Stimulated activated CD8-positive, alpha-beta memory T cell treated with anti-CD3 and anti-CD28 coated beads, Interleukin-2, amount 100 ng/mL, for 48 hours (primary cell): Measurements from ENCODE around the gene NKAIN4.
"Not testable (repeated sequence)": the region's sequence is repeated elsewhere in the genome, so short reads cannot be mapped to it uniquely, and the experiment has no call there.

Source experiments
- DNase-seq, 2 donors: peaks; one replicate each; pipeline ENCODE4 v3.0.0-alpha.2; 2020; ENCODE audit warnings: low read depth in 2 of 2

The NKAIN4 gene

DNA sequence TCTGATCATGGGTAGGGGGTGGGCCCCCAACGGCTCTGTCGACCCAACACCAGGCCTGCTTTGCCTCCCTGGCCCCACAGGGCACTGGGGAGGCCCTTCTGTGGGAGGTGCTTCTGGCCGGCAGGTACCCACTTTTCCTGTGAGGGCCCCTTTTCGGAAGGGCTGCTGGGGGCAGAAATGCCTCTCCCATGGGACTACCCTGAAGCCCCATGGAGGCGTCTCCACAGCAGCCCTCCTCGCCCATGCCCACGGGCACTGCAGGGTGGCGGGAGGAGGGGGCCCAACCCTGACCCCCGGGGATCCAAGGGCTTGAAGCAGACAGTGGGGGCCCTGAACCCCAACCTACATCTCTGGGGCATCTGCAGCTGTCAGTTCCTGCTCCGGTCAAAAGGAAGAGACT is 16.2 kb downstream of the NKAIN4 start:
- DNase-seq, result no peak

DNA sequence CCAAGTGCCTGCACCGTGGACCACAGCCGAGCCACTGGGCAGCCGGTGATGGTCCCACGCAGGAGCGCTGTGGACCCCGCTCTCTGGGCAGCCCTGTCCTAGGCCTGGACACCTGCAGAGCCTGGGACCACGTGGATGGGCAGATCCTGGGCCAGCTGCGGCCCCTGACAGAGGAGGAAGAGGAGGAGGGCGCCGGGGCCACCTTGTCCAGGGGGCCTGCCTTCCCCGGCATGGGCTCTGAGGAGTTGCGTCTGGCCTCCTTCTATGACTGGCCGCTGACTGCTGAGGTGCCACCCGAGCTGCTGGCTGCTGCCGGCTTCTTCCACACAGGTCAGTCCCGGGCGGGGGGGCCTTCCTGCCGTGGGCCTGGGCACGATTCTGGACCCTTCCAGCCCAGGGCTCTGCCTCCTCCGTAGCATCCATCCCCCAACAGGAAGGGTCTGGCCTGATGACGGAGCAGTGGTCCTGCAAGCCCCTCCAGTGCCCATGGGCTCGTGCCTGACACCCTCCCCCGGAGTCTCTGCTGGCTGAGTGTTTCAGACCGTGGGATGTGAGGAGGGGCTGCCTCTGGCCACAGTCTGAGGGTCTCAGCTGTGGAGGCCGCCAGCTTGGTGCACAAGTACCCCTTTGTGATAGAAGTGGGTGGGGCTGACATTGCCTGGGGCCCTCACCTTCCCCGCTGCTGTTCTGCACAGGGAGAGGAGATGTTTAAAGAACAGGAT is 18.0 kb downstream of the NKAIN4 start:
- DNase-seq, result no peak

DNA sequence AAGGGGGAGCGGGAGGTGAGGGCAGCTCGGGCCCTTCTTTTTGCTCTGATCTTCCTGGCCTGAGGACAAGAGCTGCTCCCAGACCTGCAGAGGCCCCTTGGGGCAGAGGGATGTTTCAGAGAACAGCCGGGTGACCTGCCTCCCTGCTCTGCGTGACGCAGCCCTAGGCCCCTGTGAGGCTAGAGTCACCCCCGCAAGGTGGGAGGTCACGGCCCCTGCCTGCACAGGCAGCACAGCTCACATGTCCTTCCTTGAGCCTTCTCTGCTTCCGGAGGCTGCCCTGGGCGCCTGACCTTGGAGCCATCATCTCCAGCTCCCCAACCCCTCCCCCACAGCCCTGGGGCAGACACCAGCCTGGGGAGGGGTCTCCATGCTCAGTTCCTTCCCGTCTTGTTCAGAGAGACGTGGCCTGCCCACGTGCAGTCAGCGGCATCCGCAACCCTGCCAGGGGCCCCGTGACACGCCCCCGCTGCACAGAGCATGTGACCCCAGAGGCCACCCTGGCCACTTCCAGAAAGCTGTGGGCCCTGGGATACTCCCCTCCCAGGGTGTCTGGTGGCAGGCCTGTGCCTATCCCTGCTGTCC is 18.8 kb downstream of the NKAIN4 start, which contains the start of gene BIRC7:
BIRC7 (plus strand) TSS at position 507 of the 585 bp plus-strand sequence. CDS start 192 bp downstream, outside the sequence.
- DNase-seq, result no peak

DNA sequence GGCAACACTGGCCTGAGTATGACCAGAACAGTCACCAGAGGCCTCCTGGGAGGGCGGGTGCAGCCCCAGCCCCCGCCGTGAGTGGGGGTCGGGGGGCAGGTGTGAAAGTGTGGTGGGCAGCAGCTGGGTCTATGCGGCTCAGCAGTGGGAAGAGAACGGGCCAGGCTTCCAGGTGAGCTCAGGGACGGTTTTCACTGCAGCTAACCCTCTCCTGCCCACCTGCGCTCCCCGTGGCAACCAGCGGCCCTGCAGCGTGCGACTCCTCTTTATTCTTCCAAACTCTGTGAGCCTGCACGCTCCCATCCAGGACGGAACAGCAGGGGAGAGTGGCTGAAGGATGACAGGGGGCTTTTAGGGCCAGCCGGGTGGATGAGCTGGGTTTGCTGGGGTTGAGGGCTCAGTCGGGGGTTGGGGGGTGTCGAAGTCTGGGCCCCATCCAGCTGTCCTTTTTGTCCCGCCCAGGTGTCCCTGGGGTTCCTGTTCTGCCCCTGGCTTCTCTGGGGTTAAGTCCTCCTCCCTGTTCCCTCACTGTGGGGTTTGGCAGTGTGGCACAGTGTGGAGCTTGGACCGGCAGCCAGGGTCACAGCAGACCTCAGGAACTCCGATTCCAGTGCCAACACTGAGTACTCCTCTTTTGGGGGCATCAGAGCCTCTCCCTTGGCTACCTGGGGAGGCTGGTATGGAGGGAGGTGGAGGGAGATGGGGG is 19.4 kb downstream of the NKAIN4 start:
- DNase-seq, result peak in 1 of 2 donors; percentile 11

DNA sequence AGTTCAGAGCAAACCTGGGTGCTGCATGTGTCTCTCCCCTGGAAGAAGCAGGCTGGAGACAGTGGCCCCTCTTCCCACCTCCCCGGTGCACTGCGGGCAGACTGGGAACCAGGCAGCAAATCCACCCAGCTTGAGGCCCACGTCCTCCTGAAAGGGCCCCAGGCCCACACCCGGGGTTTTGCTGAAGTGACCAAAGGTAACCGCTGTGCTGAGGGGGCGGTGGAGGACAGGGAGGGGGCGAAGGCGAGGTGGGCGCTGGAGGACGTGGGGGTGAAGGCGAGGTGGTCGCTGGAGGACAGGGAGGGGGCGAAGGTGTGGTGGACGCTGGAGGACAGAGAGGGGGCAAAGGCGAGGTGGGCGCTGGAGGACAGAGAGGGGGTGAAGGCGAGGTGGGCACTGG is 20.3 kb downstream of the NKAIN4 start:
- no peak for DNase-seq

DNA sequence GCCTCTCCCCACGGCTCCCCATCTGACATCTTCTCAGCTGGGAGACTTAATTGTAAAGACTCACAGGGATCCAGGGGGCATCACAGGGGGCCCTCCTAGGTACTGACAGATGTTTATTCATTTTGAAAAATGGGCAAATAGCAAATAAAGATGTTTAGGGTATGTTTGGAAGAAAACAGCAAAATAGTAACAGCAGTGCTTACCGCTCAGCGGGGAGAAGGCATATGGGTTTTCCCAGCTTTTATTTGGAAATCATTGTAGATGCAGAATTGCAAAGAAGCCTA is 21.3 kb downstream of the NKAIN4 start:
- DNase-seq, result no peak

DNA sequence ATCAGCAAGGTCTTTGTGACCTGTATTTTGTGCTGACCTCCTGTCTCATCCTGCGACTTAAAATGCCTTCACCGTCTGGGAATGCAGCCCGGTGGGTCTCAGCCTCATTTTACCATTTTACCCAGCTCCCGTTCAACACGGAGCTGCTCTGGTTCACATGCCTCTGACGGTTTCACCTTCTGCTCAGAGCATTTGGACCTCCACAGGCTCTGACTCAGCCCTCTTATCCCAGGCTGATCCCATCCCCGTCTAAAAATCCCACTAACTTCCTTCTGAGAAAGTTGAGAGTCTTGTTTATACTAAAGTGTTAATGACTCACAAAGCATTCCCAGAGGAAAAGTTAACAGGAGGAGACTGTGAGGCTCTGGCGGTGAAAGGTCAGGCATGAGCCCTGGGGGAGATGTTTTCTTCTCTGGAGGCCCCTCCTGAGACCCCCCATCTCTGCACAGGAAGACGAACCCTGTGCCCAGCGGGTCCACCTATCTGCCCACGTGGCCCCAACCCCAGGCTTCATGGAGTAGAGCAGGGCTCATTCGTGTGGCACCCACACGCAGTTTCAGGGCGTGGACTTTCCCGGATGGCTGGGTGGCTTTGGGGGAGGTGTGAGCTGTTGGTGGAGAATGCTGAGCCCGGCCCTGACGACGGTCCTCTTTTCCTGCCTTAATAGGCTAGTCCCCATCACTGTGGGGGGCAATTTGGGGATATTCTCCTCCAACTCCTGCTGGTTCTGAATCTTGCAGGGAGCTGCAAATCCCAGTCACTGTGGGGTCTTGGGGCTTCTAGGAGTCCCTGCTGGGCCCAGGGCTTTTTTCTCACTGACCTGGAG is 21.8 kb downstream of the NKAIN4 start:
- DNase-seq, result no peak

DNA sequence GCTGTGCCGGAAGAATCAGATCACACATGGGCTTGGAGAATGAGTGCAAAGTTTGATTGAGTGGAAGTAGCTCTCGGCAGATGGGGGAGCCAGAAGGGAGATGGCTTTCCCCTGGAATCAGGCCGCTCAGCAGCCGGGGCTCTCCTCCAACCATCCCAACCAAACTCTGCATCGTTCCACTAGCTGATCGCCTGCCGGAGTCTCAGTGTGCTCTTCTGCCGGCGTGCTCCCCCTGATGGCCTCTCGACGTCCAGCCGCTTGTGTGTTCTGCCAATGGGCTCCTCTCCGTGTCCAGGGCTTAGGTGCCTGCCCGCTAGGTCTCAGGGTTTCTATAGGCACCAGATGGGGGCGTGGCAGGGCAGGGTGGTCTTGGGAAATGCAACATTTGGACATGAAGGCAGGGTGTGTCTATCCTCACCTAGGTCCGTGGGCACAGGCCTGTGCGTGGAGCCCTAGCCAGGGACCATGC is 23.4 kb downstream of the NKAIN4 start:
- no peak for DNase-seq

DNA sequence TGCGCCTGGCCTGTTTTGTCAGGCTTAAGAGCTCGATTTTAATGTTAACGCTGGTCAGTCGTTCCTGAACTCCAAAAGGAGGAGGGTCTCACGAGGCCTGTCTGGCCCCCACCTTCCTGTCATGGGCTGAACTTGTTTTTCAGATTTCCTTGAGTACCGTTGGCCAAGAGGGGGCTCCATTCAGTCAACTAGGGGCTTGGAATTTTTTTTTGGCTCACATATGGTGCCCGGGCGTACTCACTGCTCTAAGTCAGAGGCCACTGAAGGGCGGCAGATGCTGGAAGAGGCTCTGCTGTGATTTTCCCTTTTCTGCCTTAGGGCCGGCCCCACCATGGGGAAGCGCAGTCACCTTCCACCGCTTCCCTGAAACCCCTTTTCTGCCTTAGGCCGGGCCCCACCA is 25.5 kb downstream of the NKAIN4 start:
- no peak for DNase-seq

DNA sequence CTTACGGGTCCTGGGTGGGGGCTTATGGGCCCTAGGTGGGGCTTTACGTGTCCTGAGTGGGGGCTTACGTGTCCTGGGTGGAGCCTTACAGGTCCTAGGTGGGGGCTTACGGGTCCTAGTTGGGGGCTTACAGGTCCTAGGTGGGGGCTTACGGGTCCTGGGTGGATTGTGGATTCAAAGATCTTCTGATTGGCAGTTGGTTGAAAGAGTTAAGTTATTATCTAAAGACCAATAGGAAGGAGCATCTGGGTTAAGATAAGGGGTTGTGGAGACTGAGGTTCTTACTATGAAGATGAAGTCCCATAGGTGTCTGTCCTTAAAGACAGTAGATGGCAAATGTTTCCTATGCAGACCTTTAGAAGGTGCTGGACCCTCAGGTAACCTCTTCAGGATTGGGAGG is 27.0 kb downstream of the NKAIN4 start:
- DNase-seq, result no peak

DNA sequence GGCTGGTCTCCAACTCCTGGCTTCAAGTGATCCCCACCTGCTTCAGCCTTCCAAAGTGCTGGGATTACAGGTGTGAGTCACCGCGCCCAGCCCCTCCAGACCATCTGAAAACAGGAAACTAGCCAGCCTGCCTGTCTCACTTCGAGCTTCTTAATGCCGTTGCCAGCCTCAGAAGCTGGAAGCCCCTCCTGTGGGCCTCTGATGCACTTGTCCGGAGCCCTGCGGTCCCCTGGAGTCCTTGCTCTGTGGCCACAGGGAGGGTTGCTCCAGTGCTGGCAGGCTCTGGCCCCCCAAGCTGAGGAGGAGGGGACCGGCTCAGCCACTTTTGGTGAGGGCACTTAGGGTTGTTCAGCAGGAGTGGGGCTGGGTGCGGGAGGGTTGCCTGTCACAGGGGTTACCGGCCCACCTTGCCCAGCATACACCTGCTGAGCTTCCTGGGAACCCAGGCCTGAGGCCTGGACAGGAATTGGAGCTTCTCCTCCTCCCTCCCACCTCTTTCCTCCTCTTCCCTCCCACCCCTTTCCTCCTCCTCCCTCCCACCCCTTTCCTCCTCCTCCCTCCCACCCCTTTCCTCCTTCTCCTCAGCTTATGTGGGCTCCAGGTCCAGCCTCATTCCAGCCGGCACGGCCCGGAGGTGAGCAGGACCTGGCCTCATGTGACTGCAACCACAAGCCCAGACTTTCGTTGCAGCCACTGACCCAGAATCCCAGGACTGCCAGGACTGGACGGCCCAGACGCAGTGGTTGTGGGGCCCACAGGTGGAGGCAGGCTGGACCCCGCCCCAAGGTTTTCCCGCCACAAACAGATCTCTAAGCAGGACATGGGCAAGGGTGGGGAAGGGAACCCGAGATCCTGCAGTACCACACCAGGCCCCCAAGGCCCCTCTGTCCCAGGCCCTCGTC is 28.0 kb downstream of the NKAIN4 start:
- no peak for DNase-seq

DNA sequence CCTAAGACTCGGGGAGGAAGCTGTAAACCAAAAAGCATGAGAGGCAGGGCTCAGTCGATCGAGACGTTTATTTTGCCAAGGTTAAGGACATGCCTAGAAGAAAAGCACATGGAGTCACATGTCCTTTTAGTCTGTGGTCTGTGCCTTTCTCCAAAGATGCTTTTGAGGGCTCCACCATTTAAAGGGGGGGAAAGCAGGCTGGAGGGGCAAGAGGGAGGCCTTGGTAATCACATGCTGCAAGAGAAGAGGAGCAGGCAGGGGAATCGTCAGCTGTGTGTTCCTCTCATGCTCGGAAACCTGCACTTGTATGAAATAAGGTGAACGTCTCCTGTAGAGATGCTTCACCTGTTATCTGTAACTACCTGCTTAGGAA is 29.2 kb downstream of the NKAIN4 start:
- no peak for DNase-seq

DNA sequence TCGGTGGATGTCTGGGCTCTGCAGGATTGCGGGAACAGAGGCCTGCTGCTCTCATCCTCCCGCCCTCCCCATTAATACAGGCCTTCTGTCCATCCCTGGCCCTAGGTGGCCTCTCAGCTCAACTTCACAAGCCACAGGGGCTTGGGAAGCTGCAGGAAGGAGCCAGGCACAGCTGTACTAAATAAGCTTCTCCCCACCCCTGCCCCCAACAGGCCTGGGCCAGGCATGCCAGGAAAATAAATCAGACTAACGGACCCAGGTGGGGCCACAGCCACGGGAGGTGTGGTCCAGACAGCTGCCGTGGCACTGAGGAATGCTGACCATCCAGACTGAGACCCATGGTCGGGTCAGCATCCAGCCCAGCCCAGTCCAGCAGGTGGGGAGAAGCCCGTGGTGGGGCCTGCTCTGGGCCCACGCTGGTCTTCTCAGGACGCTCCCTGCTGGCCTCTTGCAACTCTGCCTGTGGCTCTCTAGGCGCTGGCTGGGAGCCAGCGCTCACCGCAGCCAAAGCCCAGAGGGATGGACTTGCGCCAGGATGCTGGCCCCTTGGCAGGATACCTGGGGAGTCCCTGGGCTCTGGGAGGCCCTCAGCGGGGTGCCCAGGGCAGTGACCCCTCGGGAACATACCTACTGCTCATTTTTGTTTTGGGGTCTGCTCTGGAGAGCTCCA is 29.7 kb downstream of the NKAIN4 start:
- no peak for DNase-seq

DNA sequence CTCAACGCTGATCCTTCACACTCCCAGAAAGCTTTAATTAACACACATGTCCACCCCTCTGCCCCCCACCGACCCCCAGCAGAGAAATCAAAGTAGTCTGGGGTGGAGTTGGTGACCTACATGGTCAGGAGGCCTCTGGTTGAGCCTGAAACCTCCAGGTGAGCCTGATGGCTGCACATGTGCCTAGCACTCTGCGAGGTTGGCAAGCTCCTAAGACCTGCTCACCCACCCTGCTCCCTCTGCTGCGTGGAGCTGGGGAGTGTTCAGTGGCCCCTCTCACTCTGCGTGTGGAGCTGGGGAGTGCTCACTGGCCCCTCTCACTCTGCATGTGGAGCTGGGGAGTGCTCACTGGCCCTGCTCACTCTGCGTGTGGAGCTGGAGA is 30.4 kb downstream of the NKAIN4 start:
- no peak for DNase-seq

DNA sequence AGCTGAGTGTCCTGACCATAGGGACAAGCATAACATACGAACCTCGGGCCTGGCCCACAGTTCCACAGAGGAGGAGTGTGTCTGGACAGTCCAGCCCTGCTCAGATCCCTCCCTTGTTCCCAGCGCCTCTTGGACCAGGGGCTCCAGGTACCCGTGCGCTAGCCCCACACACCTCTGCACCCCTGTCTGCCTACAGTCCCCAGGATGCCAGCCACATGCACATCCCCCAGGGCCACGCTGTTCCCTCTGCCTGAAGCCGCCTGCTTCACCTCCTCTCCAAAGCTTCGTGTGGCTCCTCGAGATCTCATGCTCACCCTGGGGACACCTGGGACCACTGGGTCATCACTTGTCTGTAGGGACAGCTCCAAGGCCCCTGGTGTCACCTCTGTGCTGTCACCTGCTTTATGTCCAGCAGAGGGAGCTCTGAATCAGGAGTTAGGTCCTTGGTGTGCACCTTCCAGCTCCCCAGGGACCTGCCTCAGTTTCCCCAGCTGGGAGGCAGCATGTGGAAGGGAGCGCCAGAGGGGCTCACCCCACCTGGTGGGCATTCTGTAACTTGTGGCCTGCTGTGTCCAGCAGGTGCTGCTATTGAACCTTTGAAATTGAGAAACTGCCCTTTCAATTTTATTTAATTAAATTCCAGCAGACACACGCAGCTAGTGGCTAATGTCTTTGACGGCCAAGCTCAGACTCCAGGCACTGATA is 31.0 kb downstream of the NKAIN4 start:
- DNase-seq, result peak in 1 of 2 donors; percentile 20

DNA sequence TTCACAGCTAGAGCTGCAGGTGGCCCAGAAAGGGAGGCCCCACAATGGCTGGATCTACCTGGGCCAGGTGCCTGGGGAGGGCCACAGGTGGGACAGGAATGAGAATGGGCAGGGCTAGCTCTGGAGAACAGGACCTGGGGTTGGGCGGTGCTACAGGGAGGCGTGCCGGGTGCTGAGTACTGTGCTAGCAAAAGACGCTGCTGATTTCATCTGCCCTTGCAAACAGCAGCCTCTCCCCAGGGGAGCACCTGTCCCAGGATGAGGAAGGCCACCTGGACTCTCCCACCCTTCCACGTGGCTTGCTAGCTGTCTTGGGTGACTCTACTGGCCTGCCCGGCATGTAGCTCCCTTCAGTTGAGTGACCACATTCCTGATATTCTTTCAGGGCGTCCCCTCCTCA is 31.7 kb downstream of the NKAIN4 start:
- DNase-seq, result no peak

DNA sequence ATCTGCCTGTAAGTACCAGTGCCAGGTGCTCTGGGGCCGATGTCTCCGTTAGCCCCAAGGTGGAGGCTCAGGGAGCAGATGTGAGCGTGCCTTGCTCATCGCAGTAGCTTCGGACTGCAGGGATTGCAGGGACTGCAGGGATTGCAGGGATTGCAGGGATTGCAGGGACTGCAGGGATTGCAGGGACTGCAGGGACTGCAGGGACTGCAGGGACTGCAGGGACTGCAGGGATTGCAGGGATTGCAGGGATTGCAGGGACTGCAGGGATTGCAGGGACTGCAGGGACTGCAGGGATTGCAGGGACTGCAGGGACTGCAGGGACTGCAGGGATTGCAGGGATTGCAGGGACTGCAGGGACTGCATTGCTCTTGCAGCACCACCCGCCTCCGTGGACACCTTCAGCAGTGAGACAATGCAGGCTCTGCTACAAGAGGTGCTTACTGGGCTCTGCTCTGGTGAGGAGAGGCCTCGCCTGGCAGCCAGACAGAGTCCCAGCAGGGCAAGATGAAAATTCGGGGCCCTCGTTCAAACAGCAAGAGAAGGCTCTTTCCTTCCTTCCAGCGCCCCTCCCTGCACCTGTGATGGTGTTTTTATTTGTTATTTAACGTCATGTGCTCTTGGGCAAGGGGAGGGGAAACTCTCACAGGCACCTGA is 32.7 kb downstream of the NKAIN4 start:
- not testable (repeated sequence) for DNase-seq

DNA sequence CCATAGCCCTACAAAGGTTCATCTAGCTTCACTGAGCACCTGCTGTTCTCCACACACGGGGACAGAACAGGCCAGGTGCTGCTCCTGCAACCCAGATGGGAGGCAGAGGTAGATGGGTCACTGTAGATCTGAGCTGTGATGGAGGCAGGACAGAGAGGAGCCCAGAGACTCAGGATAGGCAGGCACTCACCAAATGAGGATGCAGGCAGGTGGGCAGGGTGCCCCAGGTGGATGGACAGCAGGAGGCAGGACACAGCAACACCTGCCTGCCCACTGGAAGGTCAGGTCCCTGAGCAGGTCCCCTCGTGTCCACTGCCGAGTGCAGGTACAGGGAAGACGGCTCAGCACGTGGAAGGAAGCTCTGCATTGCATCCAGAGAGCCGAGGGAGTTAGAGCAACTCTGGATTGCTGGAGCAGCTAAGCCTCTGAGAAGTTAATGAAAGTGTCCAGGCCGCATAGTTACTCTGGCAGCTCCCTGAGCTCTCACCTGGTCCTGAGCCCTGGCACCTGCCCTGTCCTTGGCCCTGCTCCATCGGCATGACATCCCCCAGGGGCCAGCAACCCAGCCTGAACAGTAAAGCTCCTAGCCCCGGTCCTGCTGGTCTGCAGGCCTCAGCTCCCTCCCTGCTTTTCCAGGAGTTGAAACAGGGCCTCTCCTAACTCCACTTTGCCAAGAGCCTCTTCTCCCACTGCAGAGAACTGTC is 33.4 kb downstream of the NKAIN4 start:
- DNase-seq, result no peak
